Neural cell (in vitro differentiated cells): ENCODE results near the gene FAM78B. TPM values are rescaled to one million over a fixed set of nuclear protein-coding genes. Genes with fewer than 3 reads are reported as not detected.

ENCODE experiments used
- H2AFZ ChIP-seq: fragments of 200-600, 300-800 bp; sonication (generic), shearing (Covaris generic); 2 replicates; pipeline ENCODE4 v1.6.0; 2014; ENCODE audit warnings: low read depth, mild to moderate bottlenecking, antibody characterized with exemption, low read length, moderate library complexity
- H3F3A ChIP-seq: fragments of 200-600 bp; shearing (Covaris generic); 2 replicates; pipeline ENCODE4 v1.6.1; 2016; ENCODE audit warnings: mild to moderate bottlenecking, moderate library complexity, mixed read lengths, antibody characterized with exemption, low read length; ENCODE audit not compliant: insufficient read depth, poor library complexity, severe bottlenecking
- H3K27ac ChIP-seq: fragments of 200-600, 300-800 bp; sonication (generic), shearing (Covaris generic); 2 replicates; pipeline ENCODE4 v1.5.1; 2014; ENCODE audit warnings: mild to moderate bottlenecking, low read length, moderate library complexity
- H3K27me3 ChIP-seq: fragments of 300-800, 200-600 bp; sonication (generic), shearing (Covaris generic); 2 replicates; pipeline ENCODE4 v1.6.0; 2014; ENCODE audit warnings: mild to moderate bottlenecking, low read depth, low read length, moderate library complexity; ENCODE audit not compliant: insufficient read depth
- H3K36me3 ChIP-seq: fragments of 300-800, 200-600 bp; sonication (generic), shearing (Covaris generic); 2 replicates; pipeline ENCODE4 v1.5.1; 2014; ENCODE audit warnings: mild to moderate bottlenecking, antibody characterized with exemption, low read length, moderate library complexity; ENCODE audit not compliant: insufficient read depth
- H3K4me2 ChIP-seq: fragments of 300-800, 200-600 bp; sonication (generic), shearing (Covaris generic); 2 replicates; pipeline ENCODE4 v1.6.0; 2014; ENCODE audit warnings: mild to moderate bottlenecking, low read length
- H3K4me3 ChIP-seq: fragments of 300-800, 200-600 bp; sonication (generic), shearing (Covaris generic); 2 replicates; pipeline ENCODE4 v1.5.1; 2014; ENCODE audit warnings: mild to moderate bottlenecking, low read length, moderate library complexity
- H3K79me2 ChIP-seq: fragments of 200-600 bp; shearing (Covaris generic); replicated peaks from 2 replicates; pipeline ENCODE4 v1.6.0; 2014; ENCODE audit warnings: mild to moderate bottlenecking, low read length, moderate library complexity; ENCODE audit not compliant: insufficient read depth
- H3K9ac ChIP-seq: fragments of 300-800, 200-600 bp; sonication (generic), shearing (Covaris generic); 2 replicates; pipeline ENCODE4 v1.6.1; 2016; ENCODE audit warnings: mild to moderate bottlenecking, low read length, mixed read lengths
- H3K9me2 ChIP-seq: fragments of 200-600 bp; shearing (Covaris generic); 2 replicates; pipeline ENCODE4 v1.6.1; 2016; ENCODE audit warnings: mild to moderate bottlenecking, low read length, mixed read lengths; ENCODE audit not compliant: insufficient read depth
- H3K9me3 ChIP-seq: fragments of 200-600, 300-800 bp; sonication (generic), shearing (Covaris generic); 2 replicates; pipeline ENCODE4 v1.6.1; 2016; ENCODE audit warnings: mild to moderate bottlenecking, mixed run types, low read length, moderate library complexity, mixed read lengths
- H4K20me1 ChIP-seq: fragments of 200-600 bp; shearing (Covaris generic); 2 replicates; pipeline ENCODE4 v1.6.1; 2016; ENCODE audit warnings: mild to moderate bottlenecking, mixed run types; ENCODE audit not compliant: insufficient read depth
- CTCF ChIP-seq: fragments of 450-650 bp; IDR thresholded peaks from 2 replicates; pipeline ENCODE4 v1.5.1; 2014; ENCODE audit warnings: antibody characterized with exemption, mild to moderate bottlenecking, moderate library complexity; ENCODE audit not compliant: poor library complexity, severe bottlenecking
- EP300 ChIP-seq: fragments of 450-650 bp; conservative IDR thresholded peaks from 2 replicates; pipeline ENCODE4 v1.6.1; 2014; ENCODE audit warnings: antibody characterized with exemption, mild to moderate bottlenecking, moderate library complexity; ENCODE audit not compliant: poor library complexity, severe bottlenecking
- EZH2 ChIP-seq: fragments of 200-600, 300-800 bp; shearing (Covaris generic), sonication (generic); IDR thresholded peaks from 2 replicates; pipeline ENCODE4 v1.6.1; 2014; ENCODE audit warnings: antibody characterized with exemption, low read length, borderline replicate concordance, mild to moderate bottlenecking; ENCODE audit not compliant: insufficient read depth, poor library complexity, severe bottlenecking
- MXI1 ChIP-seq: fragments of 450-650 bp; conservative IDR thresholded peaks from 2 replicates; pipeline ENCODE4 v1.6.1; 2014; ENCODE audit warnings: antibody characterized with exemption, mild to moderate bottlenecking; ENCODE audit not compliant: poor library complexity, severe bottlenecking
- POLR2AphosphoS5 ChIP-seq: IDR thresholded peaks from 2 replicates; pipeline ENCODE4 v1.6.1; 2012
- RAD21 ChIP-seq: fragments of 450-650 bp; conservative IDR thresholded peaks from 2 replicates; pipeline ENCODE4 v1.6.1; 2014; ENCODE audit warnings: antibody characterized with exemption, mild to moderate bottlenecking, moderate library complexity
- REST ChIP-seq: IDR thresholded peaks from 2 replicates; pipeline ENCODE4 v1.6.1; 2012; ENCODE audit warnings: borderline replicate concordance
- SMC3 ChIP-seq: fragments of 450-650 bp; conservative IDR thresholded peaks from 2 replicates; pipeline ENCODE4 v1.6.1; 2014; ENCODE audit warnings: antibody characterized with exemption, mild to moderate bottlenecking, moderate library complexity; ENCODE audit not compliant: poor library complexity
- TAF1 ChIP-seq: IDR thresholded peaks from 2 replicates; pipeline ENCODE4 v1.6.1; 2012; ENCODE audit warnings: low read depth
- polyA plus RNA-seq: library from polyadenylated mRNA; depleted of rRNA; stranded (reverse); fragments of >200 nt; gene quantifications from 2 replicates; pipeline ENCODE4 v1.2.3, GENCODE V29; 2014

The FAM78B gene
- polyA plus RNA-seq, 1 donor from 2014 or later: 2.4 TPM

GRCh38 chr1:166170075-166170474, 3.3 kb upstream of the FAM78B start:
- H3F3A ChIP-seq: no peaks in the 10 kb centered on the region
- H3K79me2 ChIP-seq: no peaks in the 10 kb centered on the region
- H2AFZ ChIP-seq: no peak overlapping the region
- no peak overlapping the region for H3K27ac ChIP-seq
- TF ChIP-seq CTCF (no peak), MXI1 (no peak), SMC3 (no peak), EP300 (no peak), EZH2 (no peak), REST (no peak), TAF1 (no peak), RAD21 (no peak), POLR2AphosphoS5 (no peak)
- H4K20me1 ChIP-seq: no peaks in the 10 kb centered on the region
- peaks cover 17% of the 10 kb centered on the region for H3K27me3 ChIP-seq
- H3K4me2 ChIP-seq: no peak overlapping the region
- H3K4me3 ChIP-seq: no peak overlapping the region
- no peaks in the 10 kb centered on the region for H3K9me3 ChIP-seq
- H3K36me3 ChIP-seq: no peaks in the 10 kb centered on the region
- H3K9me2 ChIP-seq: no peaks in the 10 kb centered on the region
- no peak overlapping the region for H3K9ac ChIP-seq

DNA sequence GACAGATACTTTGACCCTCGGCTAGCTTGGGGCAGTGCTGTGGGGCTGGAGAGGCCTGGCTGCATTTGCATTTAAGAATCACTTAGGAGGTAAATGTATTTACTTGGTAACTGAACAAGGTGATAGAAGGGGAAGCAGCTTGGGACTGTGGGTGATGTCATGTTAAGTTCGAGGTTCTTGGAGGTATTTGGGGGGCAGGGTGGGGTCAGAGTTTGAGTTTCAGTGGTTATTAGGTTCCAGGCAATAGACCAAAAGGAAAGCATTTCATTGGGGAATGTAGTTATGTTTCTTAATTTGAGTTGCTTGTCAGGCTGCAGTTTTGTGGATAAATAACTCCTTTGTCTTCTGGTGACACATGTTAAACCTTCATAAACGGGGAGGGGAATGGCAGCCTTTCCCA, 2.4 kb upstream of the FAM78B start:
- H3K27me3 ChIP-seq: peaks cover 26% of the 10 kb centered on the region
- H3K9me2 ChIP-seq: no peaks in the 10 kb centered on the region
- H3K4me3 ChIP-seq: no peak overlapping the region
- H3K9me3 ChIP-seq: no peaks in the 10 kb centered on the region
- H3K27ac ChIP-seq: no peak overlapping the region
- H3K79me2 ChIP-seq: no peaks in the 10 kb centered on the region
- TF ChIP-seq REST (no peak), EP300 (no peak), EZH2 (no peak), POLR2AphosphoS5 (no peak), TAF1 (no peak), MXI1 (no peak), CTCF (no peak), RAD21 (no peak), SMC3 (no peak)
- H4K20me1 ChIP-seq: no peaks in the 10 kb centered on the region
- no peak overlapping the region for H3K4me2 ChIP-seq
- no peaks in the 10 kb centered on the region for H3F3A ChIP-seq
- H3K36me3 ChIP-seq: no peaks in the 10 kb centered on the region
- H3K9ac ChIP-seq: no peak overlapping the region
- no peak overlapping the region for H2AFZ ChIP-seq
